ENCODE results near the gene FNBP1. TPM values are rescaled to one million over a fixed set of nuclear protein-coding genes. Genes with fewer than 3 reads are reported as not detected.
A peak's percentile ranks its signal among the peaks of the same experiment; 100 is the strongest.

Gene FNBP1
- total RNA-seq, 1 donor from 2014 or later = 245 TPM

- Mint-ChIP-seq H3K27ac (peak overlapping the region; percentile 85), H3K9me3 (no peaks in the 10 kb centered on the region), H3K27me3 (no peaks in the 10 kb centered on the region), H3K36me3 (ENCODE audit: low read depth) (peaks cover 18% of the 10 kb centered on the region), H3K4me3 (peak overlapping the region; percentile 37), H3K4me1 (peaks cover 22% of the 10 kb centered on the region)
- intact Hi-C loops (cut with micrococcal nuclease) = loop anchor here (2.0 kb wide), 1 partner anchor 15 kb away; no protein-coding TSS in a partner anchor
- DNase-seq = no peak
These were observed 197.6 kb downstream of the FNBP1 start for GRCh38 chr9:129845373-129845772.

- Mint-ChIP-seq H3K4me3 (peak overlapping the region; percentile 21), H3K4me1 (peaks cover 53% of the 10 kb centered on the region), H3K36me3 (ENCODE audit: low read depth) (peaks cover 12% of the 10 kb centered on the region), H3K27me3 (no peaks in the 10 kb centered on the region), H3K27ac (peak overlapping the region; percentile 28), H3K9me3 (no peaks in the 10 kb centered on the region)
- intact Hi-C loops (cut with micrococcal nuclease) = no loop called here
- no peak for DNase-seq
These were observed 201.9 kb downstream of the FNBP1 start for GRCh38 chr9:129841071-129841470.

GRCh38 chr9:129840034-129840433 is 203.0 kb downstream of the FNBP1 start:
- H3K4me1 Mint-ChIP-seq = peaks cover 49% of the 10 kb centered on the region
- peak; percentile 66 for DNase-seq
- intact Hi-C loops (cut with micrococcal nuclease) = no loop called here
- no peaks in the 10 kb centered on the region for H3K27me3 Mint-ChIP-seq
- peak overlapping the region; percentile 61 for H3K4me3 Mint-ChIP-seq
- no peaks in the 10 kb centered on the region for H3K9me3 Mint-ChIP-seq
- peaks cover 11% of the 10 kb centered on the region for H3K36me3 Mint-ChIP-seq (ENCODE audit: low read depth)
- peak overlapping the region; percentile 25 for H3K27ac Mint-ChIP-seq

- H3K36me3 Mint-ChIP-seq (ENCODE audit: low read depth) = peaks cover 15% of the 10 kb centered on the region
- peak overlapping the region; percentile 90 for H3K27ac Mint-ChIP-seq
- H3K27me3 Mint-ChIP-seq = no peaks in the 10 kb centered on the region
- no peaks in the 10 kb centered on the region for H3K9me3 Mint-ChIP-seq
- peaks cover 48% of the 10 kb centered on the region for H3K4me1 Mint-ChIP-seq
- DNase-seq = no peak
- peak overlapping the region; percentile 61 for H3K4me3 Mint-ChIP-seq
- intact Hi-C loops (cut with micrococcal nuclease) = no loop called here
These were observed 203.5 kb downstream of the FNBP1 start for GRCh38 chr9:129839324-129840023.

GRCh38 chr9:129838707-129839259 is 204.2 kb downstream of the FNBP1 start:
- no peaks in the 10 kb centered on the region for H3K9me3 Mint-ChIP-seq
- intact Hi-C loops (cut with micrococcal nuclease) = no loop called here
- peaks cover 21% of the 10 kb centered on the region for H3K36me3 Mint-ChIP-seq (ENCODE audit: low read depth)
- H3K27ac Mint-ChIP-seq = peak overlapping the region; percentile 90
- H3K4me1 Mint-ChIP-seq = peaks cover 55% of the 10 kb centered on the region
- DNase-seq = peak; percentile 80
- H3K27me3 Mint-ChIP-seq = no peaks in the 10 kb centered on the region
- H3K4me3 Mint-ChIP-seq = peak overlapping the region; percentile 61

Other genes starting within 250 kb of the FNBP1 start
- 22.7 and 24.1 TPM in 2 replicates for gene TOR1B, start 240.0 kb downstream of the FNBP1 start, total RNA-seq
- 55.1 and 60.5 TPM in 2 replicates for gene TOR1A, start 219.1 kb downstream of the FNBP1 start, total RNA-seq
- 59.9 and 60.9 TPM in 2 replicates for gene C9orf78, start 207.9 kb downstream of the FNBP1 start, total RNA-seq
- 44.3 and 47.2 TPM in 2 replicates for gene USP20, start 207.7 kb downstream of the FNBP1 start, total RNA-seq
- gene GPR107, start 10.7 kb upstream of the FNBP1 start, total RNA-seq = 19.2 and 23.6 TPM in 2 replicates
- gene NCS1, start 129.2 kb upstream of the FNBP1 start, total RNA-seq = 5.3 and 5.4 TPM in 2 replicates
- gene HMCN2, start 222.6 kb upstream of the FNBP1 start, total RNA-seq = not detected in 2 replicates

Data from activated CD4-positive, alpha-beta T cell treated with anti-CD3 and anti-CD28 coated beads, Interleukin-2, amount 10 ng/mL, durations not matched to agents 24 days and 14 days (primary cell).